ENCODE measurements around the gene USP38.
"Not testable (repeated sequence)": the region's sequence is repeated elsewhere in the genome, so short reads cannot be mapped to it uniquely, and the experiment has no call there.

USP38 gene, protein sequence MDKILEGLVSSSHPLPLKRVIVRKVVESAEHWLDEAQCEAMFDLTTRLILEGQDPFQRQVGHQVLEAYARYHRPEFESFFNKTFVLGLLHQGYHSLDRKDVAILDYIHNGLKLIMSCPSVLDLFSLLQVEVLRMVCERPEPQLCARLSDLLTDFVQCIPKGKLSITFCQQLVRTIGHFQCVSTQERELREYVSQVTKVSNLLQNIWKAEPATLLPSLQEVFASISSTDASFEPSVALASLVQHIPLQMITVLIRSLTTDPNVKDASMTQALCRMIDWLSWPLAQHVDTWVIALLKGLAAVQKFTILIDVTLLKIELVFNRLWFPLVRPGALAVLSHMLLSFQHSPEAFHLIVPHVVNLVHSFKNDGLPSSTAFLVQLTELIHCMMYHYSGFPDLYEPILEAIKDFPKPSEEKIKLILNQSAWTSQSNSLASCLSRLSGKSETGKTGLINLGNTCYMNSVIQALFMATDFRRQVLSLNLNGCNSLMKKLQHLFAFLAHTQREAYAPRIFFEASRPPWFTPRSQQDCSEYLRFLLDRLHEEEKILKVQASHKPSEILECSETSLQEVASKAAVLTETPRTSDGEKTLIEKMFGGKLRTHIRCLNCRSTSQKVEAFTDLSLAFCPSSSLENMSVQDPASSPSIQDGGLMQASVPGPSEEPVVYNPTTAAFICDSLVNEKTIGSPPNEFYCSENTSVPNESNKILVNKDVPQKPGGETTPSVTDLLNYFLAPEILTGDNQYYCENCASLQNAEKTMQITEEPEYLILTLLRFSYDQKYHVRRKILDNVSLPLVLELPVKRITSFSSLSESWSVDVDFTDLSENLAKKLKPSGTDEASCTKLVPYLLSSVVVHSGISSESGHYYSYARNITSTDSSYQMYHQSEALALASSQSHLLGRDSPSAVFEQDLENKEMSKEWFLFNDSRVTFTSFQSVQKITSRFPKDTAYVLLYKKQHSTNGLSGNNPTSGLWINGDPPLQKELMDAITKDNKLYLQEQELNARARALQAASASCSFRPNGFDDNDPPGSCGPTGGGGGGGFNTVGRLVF

DNA sequence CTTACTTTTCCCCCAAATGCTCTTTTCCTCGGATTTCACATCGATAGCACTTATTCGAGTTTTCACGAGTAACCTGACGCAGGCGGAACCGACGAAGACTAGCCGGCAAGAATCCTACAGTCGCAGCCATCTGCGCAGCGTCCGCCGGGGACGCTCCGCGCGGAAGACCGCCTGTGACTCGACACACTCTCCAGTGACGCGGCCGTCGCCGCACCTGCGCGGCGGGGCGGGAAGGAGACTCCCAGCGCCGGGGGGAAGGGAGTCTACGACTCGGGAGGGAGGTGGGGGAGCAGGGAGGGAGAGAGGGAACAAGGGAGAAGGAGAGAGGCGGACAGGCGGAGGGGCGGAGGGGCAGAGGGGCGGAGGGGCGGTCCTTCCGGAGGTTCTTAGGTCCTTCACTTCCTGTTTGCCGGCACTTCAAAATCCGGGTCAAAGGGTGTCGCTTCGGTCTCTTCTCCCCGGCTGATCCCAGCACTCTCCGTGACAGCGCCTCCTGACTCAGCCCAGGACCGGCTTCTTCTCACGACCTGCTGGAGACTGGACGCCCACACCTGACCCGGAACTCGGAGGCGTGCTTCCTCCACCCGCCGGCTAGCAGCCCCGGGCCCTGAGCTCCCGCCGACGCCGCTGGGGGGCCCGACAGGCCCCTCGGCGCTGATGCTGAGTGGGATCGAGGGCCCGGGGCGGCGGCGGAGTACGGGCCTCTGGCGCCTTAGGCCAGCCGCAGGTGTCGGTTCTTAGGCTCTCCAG, at the start of gene USP38:
USP38 (plus strand) TSS at position 415 of the 750 bp plus-strand sequence. CDS start 534 bp downstream, outside the sequence.
- peak; percentile 68 for DNase-seq (ENCODE audit: extremely low read depth in 1 of 2, low read depth in 1 of 2)

GRCh38 chr4:143135358-143135757, 49.4 kb upstream of the USP38 start:
- no peak for DNase-seq (ENCODE audit: extremely low read depth in 1 of 2, low read depth in 1 of 2)

DNA sequence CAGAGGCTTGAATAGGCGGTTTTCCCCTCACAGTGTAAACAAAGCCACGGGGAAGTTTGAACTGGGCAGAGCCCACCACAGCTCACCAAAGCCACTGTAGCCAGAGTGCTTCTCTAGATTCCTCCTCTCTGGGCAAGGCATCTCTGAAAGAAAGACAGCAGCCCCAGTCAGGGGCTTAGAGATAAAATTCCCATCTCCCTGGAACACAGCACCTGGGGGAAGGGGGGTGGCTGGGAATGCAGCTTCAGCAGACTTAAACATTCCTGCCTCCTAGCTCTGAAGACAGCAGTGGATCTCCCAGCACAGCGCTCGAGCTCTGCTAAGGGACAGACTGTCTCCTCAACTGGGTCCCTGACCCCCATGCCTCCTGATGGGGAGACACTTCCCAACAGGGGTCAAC, 44.0 kb upstream of the USP38 start:
- no peak for DNase-seq (ENCODE audit: extremely low read depth in 1 of 2, low read depth in 1 of 2)

DNA sequence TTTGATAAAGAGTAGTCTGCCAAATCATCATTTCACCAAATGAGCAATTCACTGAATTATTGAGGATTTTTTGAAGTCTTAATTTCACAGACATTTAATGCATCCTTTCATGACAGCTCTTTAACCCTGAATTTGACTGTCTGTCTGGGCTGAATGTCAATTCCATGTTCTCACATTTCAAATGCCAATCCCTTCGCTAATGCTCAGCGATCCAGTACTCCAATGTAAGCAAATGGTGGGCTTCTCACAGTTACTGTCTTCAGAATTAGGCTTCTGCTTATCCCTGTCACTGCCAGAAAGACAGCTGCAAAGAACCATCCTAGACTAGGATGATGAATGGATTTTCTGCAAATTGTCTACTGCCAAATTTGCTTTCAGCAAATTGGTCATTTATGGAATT, 36.2 kb upstream of the USP38 start:
- DNase-seq (ENCODE audit: extremely low read depth in 1 of 2, low read depth in 1 of 2) = no peak

- DNase-seq (ENCODE audit: extremely low read depth in 1 of 2, low read depth in 1 of 2) = no peak
These were observed 27.9 kb upstream of the USP38 start for GRCh38 chr4:143156853-143157252.

DNA sequence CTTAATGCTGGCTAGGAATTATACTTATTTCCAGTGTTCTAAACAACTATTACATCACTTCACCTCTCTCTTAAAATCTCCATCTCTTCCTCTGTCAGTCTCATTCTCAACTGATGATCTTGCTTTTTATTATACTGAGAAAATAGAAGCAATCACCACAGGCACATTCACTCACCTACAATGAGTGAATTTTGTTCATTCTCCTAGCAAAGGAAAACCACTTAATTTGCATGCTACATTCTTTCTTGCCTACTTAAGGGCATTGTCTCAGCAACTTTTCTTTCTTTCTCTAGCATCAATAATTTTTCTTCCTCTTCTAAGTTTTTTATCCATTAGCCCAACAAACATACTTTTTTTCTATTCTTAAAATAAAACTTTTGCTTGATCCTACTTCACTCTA, 21.1 kb upstream of the USP38 start:
- DNase-seq (ENCODE audit: extremely low read depth in 1 of 2, low read depth in 1 of 2) = no peak

DNA sequence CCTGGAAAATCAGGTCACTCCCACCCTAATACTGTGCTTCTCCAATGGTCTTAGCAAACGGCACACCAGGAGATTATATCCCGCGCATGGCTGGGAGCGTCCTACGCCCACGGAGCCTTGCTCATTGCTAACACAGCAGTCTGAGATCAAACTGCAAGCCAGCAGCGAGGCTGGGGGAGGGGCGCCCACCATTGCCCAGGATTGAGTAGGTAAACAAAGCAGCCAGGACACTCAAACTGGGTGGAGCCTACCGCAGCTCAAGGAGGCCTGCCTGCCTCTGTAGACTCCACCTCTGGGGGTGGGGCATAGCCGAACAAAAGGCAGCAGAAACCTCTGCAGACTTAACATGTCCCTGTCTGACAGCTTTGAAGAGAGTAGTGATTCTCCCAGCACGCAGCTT, 18.0 kb upstream of the USP38 start:
- not testable (repeated sequence) for DNase-seq (ENCODE audit: extremely low read depth in 1 of 2, low read depth in 1 of 2)

DNA sequence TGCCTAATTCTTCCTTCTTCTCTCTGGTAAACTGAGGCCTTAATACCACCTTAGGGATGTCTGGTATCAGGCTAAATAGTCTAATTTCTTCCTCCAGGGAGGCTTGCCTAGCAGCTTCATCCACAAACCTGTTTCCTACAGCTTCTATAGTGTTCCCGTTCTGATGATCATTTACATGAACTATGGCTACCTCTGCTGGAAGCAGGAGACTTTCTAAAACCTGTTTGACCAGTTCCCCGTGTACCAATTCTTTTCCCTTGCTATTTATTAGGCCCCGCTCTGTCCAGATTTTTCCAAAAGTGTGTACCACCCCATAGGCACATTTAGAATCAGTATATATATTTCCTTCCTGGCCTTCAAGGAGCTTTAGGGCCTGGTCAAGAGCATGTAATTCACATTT, 5.8 kb upstream of the USP38 start:
- DNase-seq (ENCODE audit: extremely low read depth in 1 of 2, low read depth in 1 of 2) = no peak

- DNase-seq (ENCODE audit: extremely low read depth in 1 of 2, low read depth in 1 of 2) = no peak
These were observed 1.1 kb upstream of the USP38 start for GRCh38 chr4:143183513-143184216.

GRCh38 chr4:143184217-143184502, 557 bp upstream of the USP38 start:
- DNase-seq (ENCODE audit: extremely low read depth in 1 of 2, low read depth in 1 of 2) = no peak

GRCh38 chr4:143185253-143186107, 763 bp downstream of the USP38 start:
- peak; percentile 1 to 7 for DNase-seq (ENCODE audit: extremely low read depth in 1 of 2, low read depth in 1 of 2)

GRCh38 chr4:143186212-143186611, 1.5 kb downstream of the USP38 start:
- DNase-seq (ENCODE audit: extremely low read depth in 1 of 2, low read depth in 1 of 2) = no peak

DNA sequence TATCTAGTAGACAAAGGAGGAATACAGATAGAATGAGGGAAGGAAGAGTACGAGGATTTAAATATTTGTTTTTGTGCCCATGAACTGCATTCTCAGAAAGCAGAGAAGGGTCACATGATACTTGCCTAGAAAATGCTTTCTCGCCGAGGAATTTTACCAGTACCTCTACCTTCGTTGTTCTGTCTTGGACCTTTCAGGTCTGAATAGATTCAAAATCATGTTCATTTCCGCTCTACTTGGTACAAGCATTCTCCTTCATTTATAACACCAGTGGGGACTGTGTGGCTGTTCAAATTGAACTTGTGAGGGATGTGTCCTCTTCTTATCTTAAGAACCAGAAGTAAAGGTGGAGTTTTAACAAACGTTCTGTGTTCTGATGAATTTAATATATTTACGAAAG, 1.9 kb downstream of the USP38 start:
- DNase-seq (ENCODE audit: extremely low read depth in 1 of 2, low read depth in 1 of 2) = no peak

GRCh38 chr4:143188136-143189088, 3.7 kb downstream of the USP38 start:
- no peak for DNase-seq (ENCODE audit: extremely low read depth in 1 of 2, low read depth in 1 of 2)

DNA sequence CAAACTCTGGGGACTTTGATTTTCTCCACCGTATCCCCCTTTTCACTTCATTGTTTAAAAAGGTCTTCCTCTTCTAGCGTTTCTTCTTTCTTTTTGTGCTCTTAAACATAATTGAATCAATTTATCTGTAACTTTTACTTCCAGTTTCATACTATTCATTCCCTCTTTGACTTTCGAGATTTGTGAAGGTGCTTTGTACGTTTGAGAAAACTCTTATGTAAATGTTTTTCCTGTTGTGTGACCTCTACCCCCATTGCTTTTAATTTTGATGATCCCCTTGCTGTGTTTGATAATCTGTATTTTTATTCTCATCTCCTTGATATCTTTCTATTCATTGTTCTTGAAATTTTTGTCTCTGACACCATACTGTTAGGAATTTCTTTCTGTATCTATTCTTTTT, 4.8 kb downstream of the USP38 start:
- no peak for DNase-seq (ENCODE audit: extremely low read depth in 1 of 2, low read depth in 1 of 2)

- no peak for DNase-seq (ENCODE audit: extremely low read depth in 1 of 2, low read depth in 1 of 2)
These were observed 10.9 kb downstream of the USP38 start for GRCh38 chr4:143195581-143195980.

GRCh38 chr4:143196323-143196722, 11.6 kb downstream of the USP38 start:
- DNase-seq (ENCODE audit: extremely low read depth in 1 of 2, low read depth in 1 of 2) = no peak

DNA sequence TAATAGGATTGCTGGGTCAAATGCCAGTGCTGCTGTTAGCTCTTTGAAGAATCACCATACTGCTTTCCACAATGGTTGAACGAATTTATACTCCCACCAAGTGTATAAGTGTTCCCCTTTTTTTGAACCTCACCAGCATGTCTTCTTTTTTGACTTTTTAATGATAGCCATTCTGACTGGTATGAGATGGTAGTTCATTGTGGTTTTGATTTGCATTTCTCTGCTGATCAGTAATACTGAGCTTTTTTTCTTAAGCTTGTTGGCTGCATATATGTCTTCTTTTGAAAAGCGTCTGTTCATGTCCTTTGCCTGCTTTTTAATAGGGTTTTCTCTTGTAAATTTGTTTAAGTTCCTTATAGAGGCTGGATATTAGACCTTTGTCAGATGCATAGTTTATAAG, 14.8 kb downstream of the USP38 start:
- DNase-seq (ENCODE audit: extremely low read depth in 1 of 2, low read depth in 1 of 2) = no peak

Data from activated CD8-positive, alpha-beta memory T cell treated with anti-CD3 and anti-CD28 coated beads for 1 hour (primary cell).